Activated naive CD4-positive, alpha-beta T cell treated with anti-CD3 and anti-CD28 coated beads, Interleukin-2, amount 50 U/mL, for 24 hours (primary cell): ENCODE measurements around the gene DNAJC25.

Experiments used
- H3K27ac Mint-ChIP-seq: one replicate; pipeline ENCODE4 v1.8.0; 2021; ENCODE audit warnings: mild to moderate bottlenecking, mixed read lengths
- H3K27me3 Mint-ChIP-seq: one replicate; pipeline ENCODE4 v1.8.0; 2021; ENCODE audit warnings: mixed read lengths
- H3K36me3 Mint-ChIP-seq: one replicate; pipeline ENCODE4 v1.8.0; 2021; ENCODE audit warnings: mixed read lengths
- H3K4me1 Mint-ChIP-seq: one replicate; pipeline ENCODE4 v1.8.0; 2021; ENCODE audit warnings: mixed read lengths
- H3K4me3 Mint-ChIP-seq: one replicate; pipeline ENCODE4 v1.8.0; 2021; ENCODE audit warnings: mild to moderate bottlenecking, mixed read lengths
- H3K9me3 Mint-ChIP-seq: one replicate; pipeline ENCODE4 v1.8.0; 2021; ENCODE audit warnings: mixed read lengths

The DNAJC25 gene

DNA sequence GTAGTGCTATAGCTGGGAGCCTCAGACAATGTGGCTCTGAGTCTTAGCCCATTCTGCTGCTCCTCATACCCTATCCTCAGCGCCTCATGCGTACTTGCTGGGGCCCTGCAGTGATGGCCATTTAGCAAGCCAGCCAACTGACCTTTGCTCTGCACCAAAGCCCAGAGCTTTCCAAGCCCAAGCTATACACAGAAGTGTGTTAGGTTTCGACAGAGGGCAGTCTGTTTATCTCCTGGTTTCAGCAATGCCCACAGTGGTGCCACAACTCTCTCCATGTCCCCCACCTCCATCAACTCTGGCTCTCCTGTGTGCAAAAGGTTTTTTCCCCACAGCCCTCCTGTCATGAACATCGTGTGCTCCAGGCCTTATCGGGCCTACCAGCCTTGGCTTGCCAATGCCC lies 47.2 kb downstream of the DNAJC25 start:
- Mint-ChIP-seq H3K27ac (no peak overlapping the region), H3K4me3 (no peak overlapping the region), H3K36me3 (peaks cover 22% of the 10 kb centered on the region), H3K9me3 (no peaks in the 10 kb centered on the region), H3K27me3 (no peaks in the 10 kb centered on the region), H3K4me1 (no peaks in the 10 kb centered on the region)

DNA sequence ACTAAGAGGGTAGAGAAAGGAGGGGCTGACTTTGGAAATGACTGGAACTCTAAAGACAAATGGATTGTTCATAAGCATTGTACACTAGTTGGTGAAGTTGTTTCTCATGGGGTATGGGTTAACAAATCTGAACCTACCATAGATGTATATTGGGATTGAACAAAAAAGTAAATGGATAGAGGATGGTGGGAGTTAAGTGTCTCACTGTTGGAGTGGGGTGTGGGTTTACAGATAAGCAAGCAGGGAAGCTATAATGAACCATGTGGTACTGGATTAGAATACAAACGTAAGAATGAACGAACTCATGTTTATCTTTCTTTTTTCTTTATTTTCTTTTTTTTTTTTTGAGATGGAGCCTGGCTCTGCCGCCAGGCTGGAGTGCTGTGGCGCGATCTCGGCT lies 48.1 kb downstream of the DNAJC25 start:
- no peak overlapping the region for H3K27ac Mint-ChIP-seq
- H3K4me3 Mint-ChIP-seq, result no peak overlapping the region
- H3K27me3 Mint-ChIP-seq, result no peaks in the 10 kb centered on the region
- no peaks in the 10 kb centered on the region for H3K4me1 Mint-ChIP-seq
- no peaks in the 10 kb centered on the region for H3K9me3 Mint-ChIP-seq
- peaks cover 22% of the 10 kb centered on the region for H3K36me3 Mint-ChIP-seq

DNA sequence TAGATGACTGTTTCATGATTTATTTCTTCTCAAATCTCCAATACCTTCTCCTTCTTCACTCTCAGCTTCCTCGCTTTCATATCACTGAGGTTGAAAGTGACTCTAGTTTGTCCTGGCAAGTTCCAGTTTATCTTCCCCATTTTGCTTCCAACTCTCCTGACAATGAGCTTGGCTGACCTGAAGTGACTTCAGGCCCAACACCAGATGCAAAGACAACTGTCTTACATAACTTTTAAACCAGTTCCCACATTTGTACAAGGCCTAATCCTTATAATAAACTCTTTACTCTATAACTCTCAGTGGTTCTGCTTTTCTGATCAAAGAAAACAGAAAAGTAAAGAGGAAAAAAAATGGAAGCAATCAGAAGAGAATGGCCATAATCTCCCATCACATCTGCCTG lies 52.3 kb downstream of the DNAJC25 start:
- no peak overlapping the region for H3K27ac Mint-ChIP-seq

DNA sequence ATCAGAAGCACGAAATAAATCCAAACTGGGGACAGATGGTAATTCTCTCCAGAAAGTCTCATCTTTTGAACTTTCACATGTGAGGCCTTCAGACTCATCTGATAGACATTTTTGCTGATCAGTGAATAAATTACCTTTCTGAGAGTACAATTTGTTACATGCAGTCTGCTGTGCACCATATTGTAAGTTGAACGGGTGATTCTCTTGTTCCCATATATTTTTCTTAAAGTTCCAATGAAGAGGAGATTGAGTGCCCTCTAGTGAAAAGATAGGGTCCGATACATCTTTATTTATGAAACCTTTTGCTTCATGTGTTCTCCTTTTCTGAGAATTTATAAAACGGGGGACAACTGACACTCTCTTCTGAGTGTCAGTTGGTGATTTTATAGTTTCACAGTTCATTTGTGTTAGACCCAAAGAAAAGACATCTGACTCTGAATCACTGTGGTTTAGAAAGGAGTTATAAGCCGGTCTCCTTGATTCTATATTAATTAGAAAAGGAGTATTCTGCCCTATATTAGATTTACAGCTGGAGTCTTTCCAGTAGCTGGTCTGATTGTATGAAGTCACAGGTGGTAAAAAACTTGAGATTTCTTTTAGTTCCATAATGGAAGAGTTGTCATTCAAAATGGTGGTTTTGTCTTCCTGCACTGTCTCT lies 60.7 kb downstream of the DNAJC25 start:
- Mint-ChIP-seq H3K36me3 (peaks cover 1% of the 10 kb centered on the region), H3K4me1 (peaks cover 5% of the 10 kb centered on the region), H3K27me3 (no peaks in the 10 kb centered on the region), H3K9me3 (no peaks in the 10 kb centered on the region), H3K4me3 (no peak overlapping the region), H3K27ac (no peak overlapping the region)

More for the DNA sequence above, 52.3 kb downstream of the DNAJC25 start:
- Mint-ChIP-seq H3K36me3 (peaks cover 11% of the 10 kb centered on the region), H3K4me3 (no peak overlapping the region), H3K9me3 (no peaks in the 10 kb centered on the region), H3K4me1 (no peaks in the 10 kb centered on the region), H3K27me3 (no peaks in the 10 kb centered on the region)

DNA sequence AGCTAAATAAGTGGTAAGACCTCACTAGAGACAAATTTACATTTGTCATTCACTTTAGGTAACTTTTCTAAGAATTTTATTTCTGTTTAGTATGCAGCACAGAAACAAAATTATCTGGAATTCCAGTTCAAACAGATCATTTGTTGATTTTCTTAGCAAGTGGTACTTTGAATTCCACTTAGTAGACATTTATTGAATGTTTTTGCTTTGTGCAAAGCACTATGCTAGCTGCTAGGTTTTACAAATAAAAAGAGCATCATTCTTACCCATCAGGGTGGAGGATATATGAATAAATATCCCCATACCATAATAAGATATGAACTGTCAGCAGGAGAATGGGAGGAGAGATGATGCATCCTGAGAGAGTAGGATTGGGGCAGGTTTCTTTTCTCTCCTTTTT lies 65.7 kb downstream of the DNAJC25 start:
- Mint-ChIP-seq H3K4me3 (no peak overlapping the region), H3K27me3 (no peaks in the 10 kb centered on the region), H3K36me3 (peaks cover 4% of the 10 kb centered on the region), H3K9me3 (no peaks in the 10 kb centered on the region), H3K27ac (no peak overlapping the region), H3K4me1 (peaks cover 9% of the 10 kb centered on the region)

DNA sequence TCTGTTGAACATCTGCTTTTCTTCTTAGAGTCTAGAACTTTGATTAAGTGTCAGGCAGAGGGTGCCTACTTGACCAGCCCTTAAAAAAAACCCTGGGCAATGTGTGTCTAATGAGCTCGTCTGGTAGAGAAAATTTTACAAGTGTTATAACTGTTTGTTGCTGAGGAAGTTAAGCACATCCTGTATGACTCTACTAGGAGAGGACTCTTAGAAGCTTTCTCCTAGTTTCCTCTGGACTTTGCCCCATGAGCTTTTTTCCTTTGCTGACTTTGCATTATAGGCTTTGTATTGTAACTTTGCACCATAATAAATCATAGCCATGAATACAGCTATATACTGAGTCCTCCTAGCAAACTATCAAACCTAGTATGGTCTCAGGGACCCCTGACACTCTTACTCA lies 69.6 kb downstream of the DNAJC25 start:
- Mint-ChIP-seq H3K27me3 (no peaks in the 10 kb centered on the region), H3K9me3 (no peaks in the 10 kb centered on the region), H3K4me3 (no peak overlapping the region), H3K27ac (no peak overlapping the region), H3K36me3 (peaks cover 2% of the 10 kb centered on the region), H3K4me1 (peaks cover 7% of the 10 kb centered on the region)
